Stimulated activated CD4-positive, alpha-beta T cell treated with anti-CD3 and anti-CD28 coated beads, Interleukin-15, amount 100 ng/mL, for 24 hours (primary cell): ENCODE measurements around the gene SH3BP4.

ENCODE experiments used
- DNase-seq: peaks from one replicate; pipeline ENCODE4 v3.0.0-alpha.2; 2020

The SH3BP4 gene

GRCh38 chr2:235097196-235097595 lies 145.4 kb downstream of the SH3BP4 start:
- DNase-seq: no peak

GRCh38 chr2:235098269-235098668 lies 146.5 kb downstream of the SH3BP4 start:
- DNase-seq: no peak

- no peak for DNase-seq
These were observed 147.1 kb downstream of the SH3BP4 start for GRCh38 chr2:235098736-235099494.

- no peak for DNase-seq
These were observed 151.1 kb downstream of the SH3BP4 start for GRCh38 chr2:235102896-235103295.
